Measurements from ENCODE around the gene RHOG. TPM values are rescaled to one million over a fixed set of nuclear protein-coding genes. Genes with fewer than 3 reads are reported as not detected.

RHOG gene
- polyA plus RNA-seq, 1 donor from 2014 or later: not detected

GRCh38 chr11:3879216-3879966, 38.6 kb upstream of the RHOG start:
- H3K9ac ChIP-seq (ENCODE audit: low read length): no peak overlapping the region
- H3F3A ChIP-seq (ENCODE audit: insufficient read depth, low read length, poor library complexity, severe bottlenecking): no peaks in the 10 kb centered on the region
- no peak overlapping the region for H3K4me2 ChIP-seq (ENCODE audit: low read length)
- H3K79me2 ChIP-seq (replicated peaks; ENCODE audit: insufficient read depth, low read length): no peaks in the 10 kb centered on the region
- no peaks in the 10 kb centered on the region for H3K27me3 ChIP-seq (ENCODE audit: insufficient read depth, low read depth, low read length)
- no peak overlapping the region for H3K4me3 ChIP-seq (ENCODE audit: low read length)
- H3K27ac ChIP-seq (ENCODE audit: low read length): no peak overlapping the region
- H4K20me1 ChIP-seq (ENCODE audit: insufficient read depth): no peaks in the 10 kb centered on the region
- H3K9me3 ChIP-seq (ENCODE audit: low read length): no peaks in the 10 kb centered on the region
- no peak overlapping the region for H2AFZ ChIP-seq (ENCODE audit: low read depth, low read length)
- no peaks in the 10 kb centered on the region for H3K36me3 ChIP-seq (ENCODE audit: insufficient read depth, low read length)
- no peaks in the 10 kb centered on the region for H3K9me2 ChIP-seq (ENCODE audit: insufficient read depth, low read length)
- TF ChIP-seq, protein P1, sequence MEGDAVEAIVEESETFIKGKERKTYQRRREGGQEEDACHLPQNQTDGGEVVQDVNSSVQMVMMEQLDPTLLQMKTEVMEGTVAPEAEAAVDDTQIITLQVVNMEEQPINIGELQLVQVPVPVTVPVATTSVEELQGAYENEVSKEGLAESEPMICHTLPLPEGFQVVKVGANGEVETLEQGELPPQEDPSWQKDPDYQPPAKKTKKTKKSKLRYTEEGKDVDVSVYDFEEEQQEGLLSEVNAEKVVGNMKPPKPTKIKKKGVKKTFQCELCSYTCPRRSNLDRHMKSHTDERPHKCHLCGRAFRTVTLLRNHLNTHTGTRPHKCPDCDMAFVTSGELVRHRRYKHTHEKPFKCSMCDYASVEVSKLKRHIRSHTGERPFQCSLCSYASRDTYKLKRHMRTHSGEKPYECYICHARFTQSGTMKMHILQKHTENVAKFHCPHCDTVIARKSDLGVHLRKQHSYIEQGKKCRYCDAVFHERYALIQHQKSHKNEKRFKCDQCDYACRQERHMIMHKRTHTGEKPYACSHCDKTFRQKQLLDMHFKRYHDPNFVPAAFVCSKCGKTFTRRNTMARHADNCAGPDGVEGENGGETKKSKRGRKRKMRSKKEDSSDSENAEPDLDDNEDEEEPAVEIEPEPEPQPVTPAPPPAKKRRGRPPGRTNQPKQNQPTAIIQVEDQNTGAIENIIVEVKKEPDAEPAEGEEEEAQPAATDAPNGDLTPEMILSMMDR (IDR thresholded peaks at IDR 0.05; ENCODE audit: poor library complexity, severe bottlenecking): no peak
- TF ChIP-seq SMC3 (conservative IDR thresholded peaks at IDR 0.05; ENCODE audit: poor library complexity) (no peak), EZH2 (IDR thresholded peaks at IDR 0.05; ENCODE audit: borderline replicate concordance, insufficient read depth, low read length, poor library complexity, severe bottlenecking) (no peak), EP300 (conservative IDR thresholded peaks at IDR 0.05; ENCODE audit: poor library complexity, severe bottlenecking) (no peak), POLR2AphosphoS5 (IDR thresholded peaks at IDR 0.05) (no peak)
- TF ChIP-seq, protein P2, sequence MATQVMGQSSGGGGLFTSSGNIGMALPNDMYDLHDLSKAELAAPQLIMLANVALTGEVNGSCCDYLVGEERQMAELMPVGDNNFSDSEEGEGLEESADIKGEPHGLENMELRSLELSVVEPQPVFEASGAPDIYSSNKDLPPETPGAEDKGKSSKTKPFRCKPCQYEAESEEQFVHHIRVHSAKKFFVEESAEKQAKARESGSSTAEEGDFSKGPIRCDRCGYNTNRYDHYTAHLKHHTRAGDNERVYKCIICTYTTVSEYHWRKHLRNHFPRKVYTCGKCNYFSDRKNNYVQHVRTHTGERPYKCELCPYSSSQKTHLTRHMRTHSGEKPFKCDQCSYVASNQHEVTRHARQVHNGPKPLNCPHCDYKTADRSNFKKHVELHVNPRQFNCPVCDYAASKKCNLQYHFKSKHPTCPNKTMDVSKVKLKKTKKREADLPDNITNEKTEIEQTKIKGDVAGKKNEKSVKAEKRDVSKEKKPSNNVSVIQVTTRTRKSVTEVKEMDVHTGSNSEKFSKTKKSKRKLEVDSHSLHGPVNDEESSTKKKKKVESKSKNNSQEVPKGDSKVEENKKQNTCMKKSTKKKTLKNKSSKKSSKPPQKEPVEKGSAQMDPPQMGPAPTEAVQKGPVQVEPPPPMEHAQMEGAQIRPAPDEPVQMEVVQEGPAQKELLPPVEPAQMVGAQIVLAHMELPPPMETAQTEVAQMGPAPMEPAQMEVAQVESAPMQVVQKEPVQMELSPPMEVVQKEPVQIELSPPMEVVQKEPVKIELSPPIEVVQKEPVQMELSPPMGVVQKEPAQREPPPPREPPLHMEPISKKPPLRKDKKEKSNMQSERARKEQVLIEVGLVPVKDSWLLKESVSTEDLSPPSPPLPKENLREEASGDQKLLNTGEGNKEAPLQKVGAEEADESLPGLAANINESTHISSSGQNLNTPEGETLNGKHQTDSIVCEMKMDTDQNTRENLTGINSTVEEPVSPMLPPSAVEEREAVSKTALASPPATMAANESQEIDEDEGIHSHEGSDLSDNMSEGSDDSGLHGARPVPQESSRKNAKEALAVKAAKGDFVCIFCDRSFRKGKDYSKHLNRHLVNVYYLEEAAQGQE (IDR thresholded peaks at IDR 0.05; ENCODE audit: borderline replicate concordance): no peak

- H3F3A ChIP-seq (ENCODE audit: insufficient read depth, low read length, poor library complexity, severe bottlenecking): no peaks in the 10 kb centered on the region
- no peaks in the 10 kb centered on the region for H4K20me1 ChIP-seq (ENCODE audit: insufficient read depth)
- H3K9me3 ChIP-seq (ENCODE audit: low read length): no peaks in the 10 kb centered on the region
- TF ChIP-seq MXI1 (conservative IDR thresholded peaks at IDR 0.05; ENCODE audit: poor library complexity, severe bottlenecking): no peak
- TF ChIP-seq RAD21 (conservative IDR thresholded peaks at IDR 0.05): no peak
- TF ChIP-seq, protein P2 (IDR thresholded peaks at IDR 0.05; ENCODE audit: borderline replicate concordance): no peak
- no peak for TF ChIP-seq TAF1 (IDR thresholded peaks at IDR 0.05; ENCODE audit: low read depth)
- no peak for TF ChIP-seq SMC3 (conservative IDR thresholded peaks at IDR 0.05; ENCODE audit: poor library complexity)
- no peak for TF ChIP-seq EZH2 (IDR thresholded peaks at IDR 0.05; ENCODE audit: borderline replicate concordance, insufficient read depth, low read length, poor library complexity, severe bottlenecking)
- TF ChIP-seq, protein P1 (IDR thresholded peaks at IDR 0.05; ENCODE audit: poor library complexity, severe bottlenecking): no peak
- TF ChIP-seq POLR2AphosphoS5 (IDR thresholded peaks at IDR 0.05): no peak
- TF ChIP-seq EP300 (conservative IDR thresholded peaks at IDR 0.05; ENCODE audit: poor library complexity, severe bottlenecking): no peak
- no peak overlapping the region for H2AFZ ChIP-seq (ENCODE audit: low read depth, low read length)
- H3K36me3 ChIP-seq (ENCODE audit: insufficient read depth, low read length): no peaks in the 10 kb centered on the region
- no peak overlapping the region for H3K4me2 ChIP-seq (ENCODE audit: low read length)
- no peak overlapping the region for H3K4me3 ChIP-seq (ENCODE audit: low read length)
- H3K9me2 ChIP-seq (ENCODE audit: insufficient read depth, low read length): no peaks in the 10 kb centered on the region
- H3K79me2 ChIP-seq (replicated peaks; ENCODE audit: insufficient read depth, low read length): no peaks in the 10 kb centered on the region
- no peak overlapping the region for H3K27ac ChIP-seq (ENCODE audit: low read length)
- H3K9ac ChIP-seq (ENCODE audit: low read length): no peak overlapping the region
- no peaks in the 10 kb centered on the region for H3K27me3 ChIP-seq (ENCODE audit: insufficient read depth, low read depth, low read length)
These were observed 37.5 kb upstream of the RHOG start for GRCh38 chr11:3878258-3878584.
